GM23338 (cell line): ENCODE results near the gene BATF2. TPM values are rescaled to one million over a fixed set of nuclear protein-coding genes. Genes with fewer than 3 reads are reported as not detected.

Experiments used
- ATAC-seq: fragments of 200-7000 bp; cut with Tn5 transposase; 3 replicates; pipeline ENCODE4 v1.9.1; 2020
- DNase-seq: peaks from one replicate; pipeline ENCODE4 v3.0.0-alpha.2; 2015; ENCODE audit warnings: low spot score
- H2AFZ ChIP-seq: fragments of 200-600 bp; sonication (generic); 2 replicates; pipeline ENCODE4 v1.8.0; 2016; ENCODE audit warnings: antibody characterized with exemption, mild to moderate bottlenecking, moderate library complexity
- H3F3A ChIP-seq: fragments of 200-600 bp; sonication (generic); replicated peaks from 2 replicates; pipeline ENCODE4 v1.8.0; 2017; ENCODE audit warnings: antibody characterized with exemption, mixed run types, low read depth
- H3K27ac ChIP-seq: fragments of 200-600 bp; sonication (generic); 2 replicates; pipeline ENCODE4 v1.6.1; 2016; ENCODE audit warnings: low read depth
- H3K27me3 ChIP-seq: fragments of 200-600 bp; sonication (generic); 2 replicates; pipeline ENCODE4 v1.8.0; 2016; ENCODE audit warnings: mild to moderate bottlenecking, mixed run types, moderate library complexity; ENCODE audit not compliant: insufficient read depth
- H3K36me3 ChIP-seq: fragments of 200-600 bp; sonication (generic); 2 replicates; pipeline ENCODE4 v1.8.0; 2016; ENCODE audit warnings: mild to moderate bottlenecking; ENCODE audit not compliant: insufficient read depth
- H3K4me1 ChIP-seq: fragments of 200-600 bp; sonication (generic); 2 replicates; pipeline ENCODE4 v1.8.0; 2016; ENCODE audit warnings: mild to moderate bottlenecking, moderate library complexity; ENCODE audit not compliant: insufficient read depth
- H3K4me2 ChIP-seq: fragments of 200-600 bp; sonication (generic); 2 replicates; pipeline ENCODE4 v1.7.1; 2017; ENCODE audit warnings: mixed run types
- H3K4me3 ChIP-seq: fragments of 200-600 bp; sonication (generic); 2 replicates; pipeline ENCODE4 v1.6.1; 2016; ENCODE audit warnings: mixed run types
- H3K79me2 ChIP-seq: fragments of 200-600 bp; sonication (generic); replicated peaks from 2 replicates; pipeline ENCODE4 v1.8.0; 2017; ENCODE audit warnings: mild to moderate bottlenecking; ENCODE audit not compliant: insufficient read depth
- H3K9me2 ChIP-seq: fragments of 200-600 bp; sonication (generic); 2 replicates; pipeline ENCODE4 v1.8.0; 2017; ENCODE audit not compliant: insufficient read depth
- H4K20me1 ChIP-seq: fragments of 200-600 bp; sonication (generic); replicated peaks from 2 replicates; pipeline ENCODE4 v1.8.0; 2017; ENCODE audit warnings: mild to moderate bottlenecking; ENCODE audit not compliant: insufficient read depth
- H3K27ac Mint-ChIP-seq: 2 replicates; pipeline ENCODE4 v1.8.0; 2020; ENCODE audit warnings: inconsistent platforms, mild to moderate bottlenecking, moderate library complexity, mixed read lengths
- H3K27me3 Mint-ChIP-seq: 3 replicates; pipeline ENCODE4 v1.8.0; 2022; ENCODE audit warnings: low read depth, mild to moderate bottlenecking, moderate library complexity, mixed read lengths, inconsistent platforms; ENCODE audit not compliant: insufficient read depth, poor library complexity
- H3K36me3 Mint-ChIP-seq: 3 replicates; pipeline ENCODE4 v1.8.0; 2021; ENCODE audit warnings: low read depth, mild to moderate bottlenecking, inconsistent platforms, moderate library complexity, mixed read lengths
- H3K4me1 Mint-ChIP-seq: 3 replicates; pipeline ENCODE4 v1.8.0; 2020; ENCODE audit warnings: mild to moderate bottlenecking, inconsistent platforms, mixed read lengths
- H3K4me3 Mint-ChIP-seq: 3 replicates; pipeline ENCODE4 v1.8.0; 2021; ENCODE audit warnings: moderate library complexity, mild to moderate bottlenecking, inconsistent platforms, mixed read lengths
- H3K9me3 Mint-ChIP-seq: 3 replicates; pipeline ENCODE4 v1.8.0; 2020; ENCODE audit warnings: moderate library complexity, mild to moderate bottlenecking, inconsistent platforms, mixed read lengths
- CREB1 ChIP-seq: fragments of 250-450 bp; sonication (Bioruptor Pico); IDR thresholded peaks from 2 replicates; pipeline ENCODE4 v1.5.0; 2020; ENCODE audit warnings: low read depth, mild to moderate bottlenecking, moderate library complexity
- EZH2 ChIP-seq: fragments of 200-600 bp; sonication (generic); IDR thresholded peaks from one replicate; pipeline ENCODE4 v1.8.0; 2017; ENCODE audit warnings: antibody characterized with exemption, mild to moderate bottlenecking, low read depth; ENCODE audit not compliant: unreplicated experiment
- JUNB ChIP-seq: IDR thresholded peaks from one replicate; pipeline ENCODE4 v1.6.1; 2016; ENCODE audit warnings: antibody characterized with exemption; ENCODE audit not compliant: unreplicated experiment
- NANOG ChIP-seq: IDR thresholded peaks from 2 replicates; pipeline ENCODE4 v1.6.1; 2016; ENCODE audit warnings: antibody characterized with exemption, borderline replicate concordance
- POLR2AphosphoS5 ChIP-seq: IDR thresholded peaks from 2 replicates; pipeline ENCODE4 v1.6.1; 2016; ENCODE audit warnings: antibody characterized with exemption, low read depth
- STAT1 ChIP-seq: IDR thresholded peaks from one replicate; pipeline ENCODE4 v1.6.1; 2016; ENCODE audit warnings: antibody characterized with exemption; ENCODE audit not compliant: unreplicated experiment
- ZNF114 ChIP-seq: fragments of 250-450 bp; sonication (Bioruptor Pico); IDR thresholded peaks from 2 replicates; pipeline ENCODE4 v1.5.0; 2020; ENCODE audit warnings: mild to moderate bottlenecking, moderate library complexity
- ZNF331 ChIP-seq: fragments of 250-450 bp; sonication (Bioruptor Pico); IDR thresholded peaks from 2 replicates; pipeline ENCODE4 v1.5.0; 2020; ENCODE audit warnings: low read depth, mild to moderate bottlenecking, moderate library complexity
- polyA plus RNA-seq: library from polyadenylated mRNA; unstranded; fragments of >200 nt; fragmentation: Nextera tagmentation; extraction: Ambion mirVana; gene quantifications from 2 replicates; pipeline ENCODE4 v1.2.1, GENCODE V29; 2016
- total RNA-seq: library from RNA; depleted of rRNA; stranded (reverse); fragments of >200 nt; shearing (Covaris generic); gene quantifications from 2 replicates; pipeline ENCODE4 v1.2.3, GENCODE V29; 2014
- TF ChIP-seq, protein P1 (sequence below): IDR thresholded peaks from one replicate; pipeline ENCODE4 v1.6.1; 2018; ENCODE audit warnings: antibody characterized with exemption; ENCODE audit not compliant: unreplicated experiment
- TF ChIP-seq, protein P2 (sequence below): IDR thresholded peaks from 2 replicates; pipeline ENCODE4 v1.6.1; 2016; ENCODE audit warnings: antibody characterized with exemption

The BATF2 gene
- total and polyA plus RNA-seq, 2 experiments from 2014 or later = 0.53 to 1.6 TPM

DNA sequence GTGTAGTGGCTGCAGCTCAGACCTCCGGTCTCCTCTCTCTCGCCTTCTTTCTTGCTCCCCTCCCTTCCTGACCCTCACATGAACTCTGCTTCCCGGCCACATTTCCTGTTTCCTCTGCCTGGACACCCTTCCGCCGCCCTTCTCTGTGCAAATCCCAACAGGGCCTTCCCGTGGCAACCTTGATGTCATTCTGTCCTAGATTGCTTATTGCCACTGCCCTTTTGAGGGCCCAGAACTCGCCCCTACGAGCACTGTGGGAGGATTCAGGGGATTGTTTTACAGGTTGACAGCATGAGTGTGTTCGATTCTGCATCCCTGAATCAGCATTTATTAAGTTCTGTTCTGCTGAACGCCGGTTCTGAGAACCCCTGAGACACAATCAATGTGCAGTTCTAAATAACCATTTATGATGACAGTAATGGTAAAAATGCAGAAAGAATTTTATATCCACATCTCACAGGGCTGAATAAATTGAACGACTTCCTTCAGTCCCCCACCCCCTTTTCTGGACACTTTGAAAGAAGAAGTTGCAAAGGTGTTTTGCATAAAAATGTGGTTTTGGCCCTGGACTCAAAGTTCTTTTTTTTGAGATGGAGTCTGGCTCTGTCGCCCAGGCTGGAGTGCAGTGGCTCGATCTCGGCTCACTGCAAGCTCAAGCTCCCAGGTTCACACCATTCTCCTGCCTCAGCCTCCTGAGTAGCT is 6.4 kb downstream of the BATF2 start:
- Histone ChIP-seq H3K4me2 (no peak overlapping the region), H3K4me1 (no peaks in the 10 kb centered on the region), H3K4me3 (no peak overlapping the region), H3F3A (no peaks in the 10 kb centered on the region), H3K9me2 (no peaks in the 10 kb centered on the region), H3K27ac (no peak overlapping the region), H4K20me1 (no peaks in the 10 kb centered on the region), H3K36me3 (no peaks in the 10 kb centered on the region), H3K79me2 (no peaks in the 10 kb centered on the region), H2AFZ (no peak overlapping the region), H3K27me3 (no peaks in the 10 kb centered on the region)
- Mint-ChIP-seq H3K27me3 (peaks cover 10% of the 10 kb centered on the region), H3K4me3 (no peak overlapping the region), H3K4me1 (peaks cover 2% of the 10 kb centered on the region; the same call in 1 of the 3 replicates), H3K9me3 (no peaks in the 10 kb centered on the region), H3K27ac (no peak overlapping the region), H3K36me3 (no peaks in the 10 kb centered on the region)
- no peak for DNase-seq
- no peak; the same call in 2 of the 3 replicates for ATAC-seq
- TF ChIP-seq STAT1 = no peak
- TF ChIP-seq ZNF331 = no peak
- TF ChIP-seq, protein P1, sequence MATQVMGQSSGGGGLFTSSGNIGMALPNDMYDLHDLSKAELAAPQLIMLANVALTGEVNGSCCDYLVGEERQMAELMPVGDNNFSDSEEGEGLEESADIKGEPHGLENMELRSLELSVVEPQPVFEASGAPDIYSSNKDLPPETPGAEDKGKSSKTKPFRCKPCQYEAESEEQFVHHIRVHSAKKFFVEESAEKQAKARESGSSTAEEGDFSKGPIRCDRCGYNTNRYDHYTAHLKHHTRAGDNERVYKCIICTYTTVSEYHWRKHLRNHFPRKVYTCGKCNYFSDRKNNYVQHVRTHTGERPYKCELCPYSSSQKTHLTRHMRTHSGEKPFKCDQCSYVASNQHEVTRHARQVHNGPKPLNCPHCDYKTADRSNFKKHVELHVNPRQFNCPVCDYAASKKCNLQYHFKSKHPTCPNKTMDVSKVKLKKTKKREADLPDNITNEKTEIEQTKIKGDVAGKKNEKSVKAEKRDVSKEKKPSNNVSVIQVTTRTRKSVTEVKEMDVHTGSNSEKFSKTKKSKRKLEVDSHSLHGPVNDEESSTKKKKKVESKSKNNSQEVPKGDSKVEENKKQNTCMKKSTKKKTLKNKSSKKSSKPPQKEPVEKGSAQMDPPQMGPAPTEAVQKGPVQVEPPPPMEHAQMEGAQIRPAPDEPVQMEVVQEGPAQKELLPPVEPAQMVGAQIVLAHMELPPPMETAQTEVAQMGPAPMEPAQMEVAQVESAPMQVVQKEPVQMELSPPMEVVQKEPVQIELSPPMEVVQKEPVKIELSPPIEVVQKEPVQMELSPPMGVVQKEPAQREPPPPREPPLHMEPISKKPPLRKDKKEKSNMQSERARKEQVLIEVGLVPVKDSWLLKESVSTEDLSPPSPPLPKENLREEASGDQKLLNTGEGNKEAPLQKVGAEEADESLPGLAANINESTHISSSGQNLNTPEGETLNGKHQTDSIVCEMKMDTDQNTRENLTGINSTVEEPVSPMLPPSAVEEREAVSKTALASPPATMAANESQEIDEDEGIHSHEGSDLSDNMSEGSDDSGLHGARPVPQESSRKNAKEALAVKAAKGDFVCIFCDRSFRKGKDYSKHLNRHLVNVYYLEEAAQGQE = no peak
- no peak for TF ChIP-seq EZH2
- TF ChIP-seq POLR2AphosphoS5 = no peak
- no peak for TF ChIP-seq CREB1 (CRISPR knock-in tag)

DNA sequence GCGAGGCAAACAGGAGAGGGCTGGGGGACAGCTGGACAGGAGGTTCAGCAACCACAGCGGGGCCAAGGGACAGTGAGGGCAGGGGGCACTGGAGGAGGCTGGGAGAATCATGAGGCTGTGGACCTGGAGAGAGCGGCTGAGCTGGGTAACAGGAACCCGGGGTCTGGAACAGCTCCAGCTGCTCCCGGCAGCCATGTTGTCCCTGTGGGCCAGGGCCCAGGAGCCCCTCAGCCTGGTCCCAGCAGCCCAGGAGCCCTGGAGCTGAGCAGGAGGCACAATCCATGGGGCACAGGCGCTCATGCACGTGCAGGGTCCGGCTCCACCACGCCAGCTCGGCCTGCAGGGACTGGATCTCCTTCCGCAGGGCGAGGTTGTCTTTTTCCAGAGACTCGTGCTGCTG is 7.4 kb downstream of the BATF2 start:
- peak; percentile 41; the same call in 2 of the 3 replicates for ATAC-seq
- no peaks in the 10 kb centered on the region for H3K9me3 Mint-ChIP-seq
- no peaks in the 10 kb centered on the region for H3K27me3 ChIP-seq
- no peak overlapping the region for H3K4me3 Mint-ChIP-seq
- no peak for TF ChIP-seq CREB1 (CRISPR knock-in tag)
- TF ChIP-seq EZH2 = no peak
- TF ChIP-seq, protein P2, sequence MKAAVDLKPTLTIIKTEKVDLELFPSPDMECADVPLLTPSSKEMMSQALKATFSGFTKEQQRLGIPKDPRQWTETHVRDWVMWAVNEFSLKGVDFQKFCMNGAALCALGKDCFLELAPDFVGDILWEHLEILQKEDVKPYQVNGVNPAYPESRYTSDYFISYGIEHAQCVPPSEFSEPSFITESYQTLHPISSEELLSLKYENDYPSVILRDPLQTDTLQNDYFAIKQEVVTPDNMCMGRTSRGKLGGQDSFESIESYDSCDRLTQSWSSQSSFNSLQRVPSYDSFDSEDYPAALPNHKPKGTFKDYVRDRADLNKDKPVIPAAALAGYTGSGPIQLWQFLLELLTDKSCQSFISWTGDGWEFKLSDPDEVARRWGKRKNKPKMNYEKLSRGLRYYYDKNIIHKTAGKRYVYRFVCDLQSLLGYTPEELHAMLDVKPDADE = no peak
- TF ChIP-seq ZNF114 (CRISPR knock-in tag) = no peak
- TF ChIP-seq NANOG = no peak
- no peak for TF ChIP-seq JUNB
- no peak for TF ChIP-seq STAT1
- TF ChIP-seq, protein P1 = no peak
- TF ChIP-seq POLR2AphosphoS5 = no peak
- H2AFZ ChIP-seq = no peak overlapping the region
- no peak overlapping the region for H3K4me2 ChIP-seq
- no peaks in the 10 kb centered on the region for H3K36me3 ChIP-seq
- no peak overlapping the region for H3K27ac Mint-ChIP-seq
- no peak overlapping the region for H3K27ac ChIP-seq
- H3K27me3 Mint-ChIP-seq = peaks cover 10% of the 10 kb centered on the region
- H3K79me2 ChIP-seq = no peaks in the 10 kb centered on the region
- no peaks in the 10 kb centered on the region for H3F3A ChIP-seq
- H3K36me3 Mint-ChIP-seq = no peaks in the 10 kb centered on the region
- no peaks in the 10 kb centered on the region for H3K4me1 ChIP-seq
- H3K4me1 Mint-ChIP-seq = peaks cover 2% of the 10 kb centered on the region; the same call in 1 of the 3 replicates
- no peak overlapping the region for H3K4me3 ChIP-seq
- no peaks in the 10 kb centered on the region for H3K9me2 ChIP-seq
- DNase-seq = no peak
- no peaks in the 10 kb centered on the region for H4K20me1 ChIP-seq
